HG03439 (cell line): ENCODE results near the gene VPS36.
A peak's percentile ranks its signal among the peaks of the same experiment; 100 is the strongest.
"Not testable (repeated sequence)": the region's sequence is repeated elsewhere in the genome, so short reads cannot be mapped to it uniquely, and the experiment has no call there.

ENCODE experiments used
- ATAC-seq: cut with Tn5 transposase; IDR thresholded peaks from one replicate; pipeline ENCODE4 v1.9.1; 2021; ENCODE audit warnings: mild to moderate bottlenecking, moderate library complexity; ENCODE audit not compliant: unreplicated experiment

VPS36 gene

GRCh38 chr13:52447354-52447753 is 3.1 kb downstream of the VPS36 start:
- ATAC-seq = no peak

- ATAC-seq = no peak
Measured at GRCh38 chr13:52446265-52446664, 4.2 kb downstream of the VPS36 start.

GRCh38 chr13:52432456-52432855 is 18.0 kb downstream of the VPS36 start:
- no peak for ATAC-seq

GRCh38 chr13:52428295-52428694 is 22.1 kb downstream of the VPS36 start:
- no peak for ATAC-seq

GRCh38 chr13:52421216-52421615 is 29.2 kb downstream of the VPS36 start:
- ATAC-seq = no peak

- ATAC-seq = no peak
Measured at GRCh38 chr13:52419080-52419479, 31.4 kb downstream of the VPS36 start.

- ATAC-seq = no peak
Measured at GRCh38 chr13:52414963-52415362, 35.5 kb downstream of the VPS36 start.

GRCh38 chr13:52414051-52414450 is 36.4 kb downstream of the VPS36 start:
- ATAC-seq = no peak

- no peak for ATAC-seq
Measured at GRCh38 chr13:52412128-52412527, 38.3 kb downstream of the VPS36 start.

GRCh38 chr13:52411629-52412028 is 38.8 kb downstream of the VPS36 start:
- ATAC-seq = peak; percentile 85

- not testable (repeated sequence) for ATAC-seq
Measured at GRCh38 chr13:52408071-52408658, 42.3 kb downstream of the VPS36 start.

- ATAC-seq = not testable (repeated sequence)
Measured at GRCh38 chr13:52407436-52407835, 43.0 kb downstream of the VPS36 start.

GRCh38 chr13:52406629-52407028 is 43.8 kb downstream of the VPS36 start:
- no peak for ATAC-seq

GRCh38 chr13:52405767-52406494 is 44.5 kb downstream of the VPS36 start, which contains the start of gene THSD1:
Gene THSD1, minus strand, starts transcription at chr13:52406172. Its CDS starts 3,572 bp downstream, at chr13:52402600.
- no peak for ATAC-seq

- no peak for ATAC-seq
Measured at GRCh38 chr13:52405369-52405766, 45.1 kb downstream of the VPS36 start.

GRCh38 chr13:52399708-52400107 is 50.7 kb downstream of the VPS36 start:
- ATAC-seq = no peak

GRCh38 chr13:52399046-52399445 is 51.4 kb downstream of the VPS36 start:
- ATAC-seq = no peak

GRCh38 chr13:52395704-52396103 is 54.7 kb downstream of the VPS36 start:
- no peak for ATAC-seq

GRCh38 chr13:52394586-52394985 is 55.8 kb downstream of the VPS36 start:
- ATAC-seq = no peak

GRCh38 chr13:52393572-52394357 is 56.7 kb downstream of the VPS36 start:
- ATAC-seq = no peak

- no peak for ATAC-seq
Measured at GRCh38 chr13:52387721-52388120, 62.7 kb downstream of the VPS36 start.

- ATAC-seq = no peak
Measured at GRCh38 chr13:52385870-52386269, 64.6 kb downstream of the VPS36 start.
